ENCODE measurements around the gene SMARCA4.

Gene SMARCA4

DNA sequence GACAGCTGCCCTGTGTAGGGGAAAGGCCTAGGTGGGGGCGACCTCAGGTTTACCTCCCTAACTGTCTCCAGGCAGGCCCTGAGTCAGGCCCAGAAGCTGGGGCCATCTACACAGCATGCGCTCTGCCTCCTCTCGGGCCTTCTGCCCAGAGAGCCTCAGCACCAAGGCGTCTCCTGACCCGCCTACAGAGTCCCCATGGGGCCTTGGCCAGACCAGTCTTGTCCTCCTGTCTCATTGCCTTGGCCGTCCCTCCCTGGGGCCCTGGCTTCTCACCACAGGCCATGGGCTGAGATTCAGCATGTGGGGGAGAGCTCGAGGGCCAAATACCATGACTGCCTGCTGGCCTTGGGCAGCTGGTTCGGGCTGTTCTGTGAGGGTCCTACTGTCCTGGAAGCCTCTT, 59.0 kb downstream of the SMARCA4 start:
- DNase-seq (ENCODE audit: low read depth in 2 of 2), result peak; percentile 6 to 25
- TF ChIP-seq, protein P1, sequence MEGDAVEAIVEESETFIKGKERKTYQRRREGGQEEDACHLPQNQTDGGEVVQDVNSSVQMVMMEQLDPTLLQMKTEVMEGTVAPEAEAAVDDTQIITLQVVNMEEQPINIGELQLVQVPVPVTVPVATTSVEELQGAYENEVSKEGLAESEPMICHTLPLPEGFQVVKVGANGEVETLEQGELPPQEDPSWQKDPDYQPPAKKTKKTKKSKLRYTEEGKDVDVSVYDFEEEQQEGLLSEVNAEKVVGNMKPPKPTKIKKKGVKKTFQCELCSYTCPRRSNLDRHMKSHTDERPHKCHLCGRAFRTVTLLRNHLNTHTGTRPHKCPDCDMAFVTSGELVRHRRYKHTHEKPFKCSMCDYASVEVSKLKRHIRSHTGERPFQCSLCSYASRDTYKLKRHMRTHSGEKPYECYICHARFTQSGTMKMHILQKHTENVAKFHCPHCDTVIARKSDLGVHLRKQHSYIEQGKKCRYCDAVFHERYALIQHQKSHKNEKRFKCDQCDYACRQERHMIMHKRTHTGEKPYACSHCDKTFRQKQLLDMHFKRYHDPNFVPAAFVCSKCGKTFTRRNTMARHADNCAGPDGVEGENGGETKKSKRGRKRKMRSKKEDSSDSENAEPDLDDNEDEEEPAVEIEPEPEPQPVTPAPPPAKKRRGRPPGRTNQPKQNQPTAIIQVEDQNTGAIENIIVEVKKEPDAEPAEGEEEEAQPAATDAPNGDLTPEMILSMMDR (IDR thresholded peaks at IDR 0.05; ENCODE audit: low read depth, low read length), result no peak
- no peak overlapping the region for H3K4me3 ChIP-seq (replicated peaks in 1 of 2; ENCODE audit: low read depth in 2 of 2, low read length in 2 of 2)

GRCh38 chr19:11020423-11020822, 59.6 kb downstream of the SMARCA4 start:
- no peak for DNase-seq (ENCODE audit: low read depth in 2 of 2)
- TF ChIP-seq, protein P1 (IDR thresholded peaks at IDR 0.05; ENCODE audit: low read depth, low read length), result no peak
- H3K4me3 ChIP-seq (replicated peaks in 1 of 2; ENCODE audit: low read depth in 2 of 2, low read length in 2 of 2), result no peak overlapping the region

DNA sequence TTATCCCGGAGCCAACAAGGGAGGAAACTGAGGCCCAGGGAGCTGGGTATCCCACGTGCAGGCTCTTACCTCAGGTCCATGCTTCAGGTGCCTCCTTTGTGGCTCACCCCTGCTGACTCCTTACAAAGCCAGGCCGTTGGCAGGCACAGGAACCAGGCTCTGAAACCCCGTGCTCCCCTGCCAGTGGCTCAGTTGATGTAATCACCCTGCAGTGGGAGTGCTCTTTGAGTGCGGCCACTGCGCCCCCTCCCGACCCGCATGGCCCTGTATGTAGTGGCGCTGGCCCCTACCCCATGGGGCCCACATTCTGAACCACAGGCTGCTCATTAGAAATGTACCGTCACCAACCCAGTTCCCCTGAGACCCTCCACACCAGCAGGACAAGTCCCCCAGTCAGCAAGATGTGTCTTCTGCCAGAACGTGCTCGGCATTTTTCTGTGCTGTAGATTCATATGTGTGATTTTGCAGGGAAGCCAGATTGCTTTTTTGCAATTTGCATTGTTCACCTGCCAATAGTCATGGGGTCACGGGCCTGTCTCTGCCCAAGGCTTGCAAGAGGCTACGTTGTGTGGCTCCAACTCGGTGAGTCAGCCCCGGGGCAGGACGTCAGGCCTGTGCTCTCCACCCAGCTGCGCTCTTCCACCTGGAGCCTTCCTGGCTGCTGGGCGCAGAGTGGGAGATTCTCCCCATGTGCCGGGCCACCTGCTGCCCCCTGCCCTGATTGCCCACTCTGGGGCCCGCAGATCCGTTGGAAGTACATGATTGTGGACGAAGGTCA, 60.3 kb downstream of the SMARCA4 start:
- H3K4me3 ChIP-seq (replicated peaks in 1 of 2; ENCODE audit: low read depth in 2 of 2, low read length in 2 of 2), result no peak overlapping the region
- TF ChIP-seq, protein P1 (IDR thresholded peaks at IDR 0.05; ENCODE audit: low read depth, low read length), result no peak
- DNase-seq (ENCODE audit: low read depth in 2 of 2), result no peak

DNA sequence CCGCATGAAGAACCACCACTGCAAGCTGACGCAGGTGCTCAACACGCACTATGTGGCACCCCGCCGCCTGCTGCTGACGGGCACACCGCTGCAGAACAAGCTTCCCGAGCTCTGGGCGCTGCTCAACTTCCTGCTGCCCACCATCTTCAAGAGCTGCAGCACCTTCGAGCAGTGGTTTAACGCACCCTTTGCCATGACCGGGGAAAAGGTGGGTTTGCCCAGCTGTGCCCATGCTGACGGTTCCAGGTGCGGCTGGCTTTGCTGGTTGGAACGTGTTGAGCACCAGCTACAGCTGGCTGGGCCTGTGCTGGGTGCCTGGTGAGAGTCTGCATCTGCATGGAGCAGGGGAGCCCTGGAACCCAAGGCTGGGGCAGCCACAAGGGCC, 60.9 kb downstream of the SMARCA4 start:
- H3K4me3 ChIP-seq (replicated peaks in 1 of 2; ENCODE audit: low read depth in 2 of 2, low read length in 2 of 2), result no peak overlapping the region
- TF ChIP-seq, protein P1 (IDR thresholded peaks at IDR 0.05; ENCODE audit: low read depth, low read length), result no peak
- no peak for DNase-seq (ENCODE audit: low read depth in 2 of 2)

GRCh38 chr19:11023016-11023415, 62.2 kb downstream of the SMARCA4 start:
- H3K4me3 ChIP-seq (replicated peaks in 1 of 2; ENCODE audit: low read depth in 2 of 2, low read length in 2 of 2), result no peak overlapping the region
- no peak for DNase-seq (ENCODE audit: low read depth in 2 of 2)
- TF ChIP-seq, protein P1 (IDR thresholded peaks at IDR 0.05; ENCODE audit: low read depth, low read length), result no peak

GRCh38 chr19:11023710-11024109, 62.9 kb downstream of the SMARCA4 start:
- H3K4me3 ChIP-seq (replicated peaks in 1 of 2; ENCODE audit: low read depth in 2 of 2, low read length in 2 of 2), result no peak overlapping the region
- TF ChIP-seq, protein P1 (IDR thresholded peaks at IDR 0.05; ENCODE audit: low read depth, low read length), result no peak
- DNase-seq (ENCODE audit: low read depth in 2 of 2), result no peak

DNA sequence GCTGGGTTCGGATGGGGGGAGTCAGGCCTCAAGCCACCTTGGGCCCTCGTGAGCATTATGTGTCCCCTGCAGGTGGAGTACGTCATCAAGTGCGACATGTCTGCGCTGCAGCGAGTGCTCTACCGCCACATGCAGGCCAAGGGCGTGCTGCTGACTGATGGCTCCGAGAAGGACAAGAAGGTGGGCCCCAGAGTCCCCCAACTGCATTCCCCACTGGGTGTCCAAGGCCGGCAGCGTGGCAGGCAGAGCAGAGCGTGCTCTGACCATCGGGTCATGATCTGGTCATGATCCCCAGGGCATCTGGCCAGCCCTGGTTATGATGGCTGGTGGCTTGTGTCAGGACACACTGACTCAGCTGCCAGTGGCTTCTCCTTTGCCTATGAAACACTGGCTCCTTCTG, 63.4 kb downstream of the SMARCA4 start:
- DNase-seq (ENCODE audit: low read depth in 2 of 2), result no peak
- H3K4me3 ChIP-seq (replicated peaks in 1 of 2; ENCODE audit: low read depth in 2 of 2, low read length in 2 of 2), result no peak overlapping the region
- TF ChIP-seq, protein P1 (IDR thresholded peaks at IDR 0.05; ENCODE audit: low read depth, low read length), result no peak

Data from cardiac fibroblast (primary cell).